GM18502 (cell line): ENCODE data around the gene CLSTN2.
A peak's percentile ranks its signal among the peaks of the same experiment; 100 is the strongest.

Source experiments
- ATAC-seq: cut with Tn5 transposase; IDR thresholded peaks from one replicate; pipeline ENCODE4 v1.9.1; 2021; ENCODE audit warnings: mild to moderate bottlenecking; ENCODE audit not compliant: unreplicated experiment, poor library complexity

The CLSTN2 gene

GRCh38 chr3:140088058-140088457 is 153.1 kb downstream of the CLSTN2 start:
- ATAC-seq, result no peak

DNA sequence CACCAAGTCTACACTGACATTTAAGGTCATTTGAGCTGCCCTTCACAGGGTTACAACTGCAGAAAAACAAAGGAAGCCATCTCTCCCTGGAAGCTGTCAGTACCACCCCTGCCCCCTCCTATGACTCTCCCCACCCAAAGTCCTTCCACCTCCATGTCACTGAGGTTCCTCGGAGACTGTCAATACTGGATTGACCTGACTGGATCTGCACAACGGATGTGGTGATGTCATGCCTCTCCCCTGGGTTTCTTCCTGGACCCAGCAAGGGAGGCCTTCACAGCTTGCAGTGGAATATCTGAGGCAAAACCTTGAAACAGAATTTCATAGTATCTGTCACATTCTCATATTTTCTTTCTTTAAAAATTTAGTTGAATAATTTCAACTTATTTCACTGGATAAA is 153.5 kb downstream of the CLSTN2 start:
- ATAC-seq, result no peak

DNA sequence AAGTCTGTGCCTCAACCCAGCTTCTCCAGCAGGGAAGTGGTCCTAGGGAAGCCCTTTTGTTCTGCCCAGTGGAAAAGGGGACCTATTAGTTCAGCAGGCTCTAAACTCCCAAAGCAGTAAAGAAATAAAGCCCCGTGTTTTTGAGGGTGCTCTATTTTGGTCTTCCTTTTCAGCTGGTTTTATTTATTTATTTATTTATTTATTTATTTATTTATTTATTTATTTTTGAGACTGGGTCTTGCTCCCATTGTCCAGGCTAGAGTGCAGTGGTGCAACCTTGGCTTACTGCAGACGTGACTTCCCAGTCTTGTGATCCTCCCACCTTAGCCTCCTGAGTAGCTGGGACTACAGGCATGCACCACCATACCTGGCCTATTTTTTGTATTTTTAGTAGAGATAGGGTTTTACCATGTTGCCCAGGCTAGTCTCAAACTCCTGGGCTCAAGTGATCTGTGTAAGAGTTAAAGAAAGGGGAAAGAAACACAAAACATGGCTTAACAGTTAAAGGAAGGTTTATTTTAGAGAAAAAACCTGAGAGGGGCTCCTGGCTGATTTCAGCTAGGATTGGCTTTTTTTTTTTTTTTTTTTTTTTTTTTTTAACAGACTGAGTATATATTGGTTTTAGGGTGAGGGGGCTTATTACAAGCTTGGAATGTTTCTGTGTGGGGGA is 154.6 kb downstream of the CLSTN2 start:
- ATAC-seq, result no peak

DNA sequence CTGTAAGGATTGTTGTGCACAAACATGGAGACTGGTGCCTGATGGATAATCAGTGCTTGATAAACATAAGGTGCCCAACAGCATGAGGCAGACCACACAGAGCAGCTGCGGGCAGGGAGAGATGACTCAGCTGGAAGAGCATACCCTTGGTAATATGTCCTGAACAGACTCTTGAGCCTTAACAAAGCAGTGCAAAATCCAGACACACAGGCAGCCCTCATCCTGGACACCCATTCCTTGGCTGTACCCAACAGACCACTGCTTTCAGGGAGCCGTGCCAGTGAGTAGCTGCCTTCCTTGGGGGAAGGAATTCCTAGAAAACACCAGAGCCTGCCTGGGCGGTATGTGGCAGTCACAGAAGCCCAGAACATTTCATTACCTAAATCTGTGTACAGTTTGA is 156.2 kb downstream of the CLSTN2 start:
- no peak for ATAC-seq

DNA sequence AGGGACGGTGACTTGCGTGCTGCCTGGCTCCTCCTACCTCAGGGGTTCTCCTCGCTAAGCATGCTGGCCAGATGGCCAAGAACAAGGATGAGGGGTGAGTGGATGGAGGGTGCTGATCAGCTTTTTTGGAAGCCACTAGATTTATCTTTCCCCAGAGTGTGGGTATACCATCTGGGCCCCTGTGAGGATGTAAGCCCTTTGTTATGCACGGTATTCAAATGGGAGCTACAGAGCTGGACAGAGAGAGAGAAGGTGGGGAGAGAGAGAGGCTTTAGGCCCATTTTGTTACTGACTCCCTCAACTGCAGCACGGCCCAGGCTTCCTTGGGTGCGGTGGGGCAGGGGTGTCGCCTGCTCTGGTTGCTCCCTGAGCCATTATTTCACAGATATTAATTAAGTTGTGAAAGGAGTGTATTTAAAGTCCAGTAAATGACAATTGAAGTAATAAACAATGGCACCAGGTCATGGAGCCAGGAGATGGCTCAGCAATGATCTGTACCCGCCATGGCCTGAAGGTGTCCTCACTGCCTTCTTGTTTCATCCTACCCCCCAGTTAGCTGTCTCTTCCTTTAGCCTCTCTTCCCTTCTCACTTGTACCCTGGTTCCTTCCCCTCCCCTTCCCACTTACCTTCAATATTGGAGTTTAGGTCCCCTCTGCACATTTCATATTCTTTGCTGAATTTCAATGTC is 158.0 kb downstream of the CLSTN2 start:
- ATAC-seq, result no peak

DNA sequence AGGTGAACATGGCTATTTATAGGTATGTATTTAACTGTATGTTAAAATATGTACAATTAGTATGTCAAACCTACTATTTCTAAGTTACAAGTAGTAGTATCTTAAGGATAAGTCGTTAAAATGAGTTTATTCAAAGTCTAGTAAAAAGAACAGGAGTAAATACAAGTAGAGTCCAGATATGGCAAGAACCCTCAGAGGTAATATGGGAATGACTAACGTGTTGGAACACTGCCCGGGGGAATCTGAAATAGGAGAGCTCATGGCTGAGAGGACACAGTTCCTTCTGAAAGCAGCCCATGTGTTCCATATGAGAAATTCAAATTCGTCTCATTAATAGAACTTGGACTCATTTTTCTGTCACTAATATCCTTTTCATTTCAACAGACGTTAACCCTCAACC is 158.8 kb downstream of the CLSTN2 start:
- no peak for ATAC-seq

GRCh38 chr3:140094487-140094886 is 159.5 kb downstream of the CLSTN2 start:
- no peak for ATAC-seq

DNA sequence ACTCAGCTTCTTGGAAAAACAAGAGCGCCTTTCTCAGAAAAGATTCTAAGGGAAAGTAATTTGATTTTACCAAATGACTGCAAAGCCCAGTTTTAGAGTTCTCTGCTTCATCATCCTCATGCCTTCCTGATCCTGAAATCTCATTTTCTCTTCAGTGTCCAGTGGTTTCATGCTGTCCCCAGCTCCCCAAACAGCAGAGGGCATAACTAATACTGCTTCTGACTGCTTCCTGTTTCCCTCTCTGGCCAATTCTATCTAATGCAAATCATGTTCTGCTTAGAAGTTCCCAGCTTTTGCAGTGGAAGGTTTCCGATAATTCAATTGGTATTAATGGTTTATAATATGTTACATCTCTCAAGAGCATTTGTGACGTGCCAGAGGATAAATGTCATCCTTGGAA is 161.1 kb downstream of the CLSTN2 start:
- ATAC-seq, result no peak

DNA sequence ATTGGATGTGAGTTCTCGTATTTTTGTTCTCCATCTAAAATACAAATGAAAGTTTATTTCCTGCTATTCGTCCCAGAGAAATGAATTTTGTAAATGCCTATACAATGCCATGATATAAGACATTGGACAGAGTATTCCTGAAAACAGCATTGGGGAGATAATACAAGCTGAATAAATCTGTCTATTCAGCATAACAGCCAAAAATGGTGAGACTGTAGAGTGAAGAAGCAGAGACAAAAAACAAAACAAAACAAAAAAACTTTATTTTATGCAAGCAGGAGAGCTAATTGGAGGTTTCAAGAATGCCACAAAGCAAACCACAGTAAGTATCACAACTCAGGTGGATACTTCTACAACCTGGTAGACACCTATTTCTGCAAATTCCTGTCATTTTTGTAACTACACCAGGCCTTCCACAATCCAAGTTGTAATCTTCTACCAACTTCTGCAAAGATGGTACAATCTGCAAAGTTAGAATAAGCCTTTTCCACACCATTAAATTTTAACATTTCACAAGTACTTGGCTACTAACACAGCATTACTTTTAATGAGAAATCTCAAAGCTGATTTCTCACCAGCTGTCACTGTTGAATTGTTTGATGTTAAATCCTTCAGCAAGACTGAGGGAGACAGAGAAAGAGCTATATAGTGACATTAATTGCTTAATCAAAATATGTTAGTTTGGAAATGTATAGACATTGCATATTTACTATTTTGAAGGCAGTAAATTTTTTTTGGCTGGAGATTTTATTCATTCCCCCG is 163.1 kb downstream of the CLSTN2 start:
- no peak for ATAC-seq

GRCh38 chr3:140100479-140100878 is 165.5 kb downstream of the CLSTN2 start:
- no peak for ATAC-seq

- ATAC-seq, result no peak
Observed at GRCh38 chr3:140103166-140103565, 168.2 kb downstream of the CLSTN2 start.

GRCh38 chr3:140103986-140104645 is 169.1 kb downstream of the CLSTN2 start:
- no peak for ATAC-seq

DNA sequence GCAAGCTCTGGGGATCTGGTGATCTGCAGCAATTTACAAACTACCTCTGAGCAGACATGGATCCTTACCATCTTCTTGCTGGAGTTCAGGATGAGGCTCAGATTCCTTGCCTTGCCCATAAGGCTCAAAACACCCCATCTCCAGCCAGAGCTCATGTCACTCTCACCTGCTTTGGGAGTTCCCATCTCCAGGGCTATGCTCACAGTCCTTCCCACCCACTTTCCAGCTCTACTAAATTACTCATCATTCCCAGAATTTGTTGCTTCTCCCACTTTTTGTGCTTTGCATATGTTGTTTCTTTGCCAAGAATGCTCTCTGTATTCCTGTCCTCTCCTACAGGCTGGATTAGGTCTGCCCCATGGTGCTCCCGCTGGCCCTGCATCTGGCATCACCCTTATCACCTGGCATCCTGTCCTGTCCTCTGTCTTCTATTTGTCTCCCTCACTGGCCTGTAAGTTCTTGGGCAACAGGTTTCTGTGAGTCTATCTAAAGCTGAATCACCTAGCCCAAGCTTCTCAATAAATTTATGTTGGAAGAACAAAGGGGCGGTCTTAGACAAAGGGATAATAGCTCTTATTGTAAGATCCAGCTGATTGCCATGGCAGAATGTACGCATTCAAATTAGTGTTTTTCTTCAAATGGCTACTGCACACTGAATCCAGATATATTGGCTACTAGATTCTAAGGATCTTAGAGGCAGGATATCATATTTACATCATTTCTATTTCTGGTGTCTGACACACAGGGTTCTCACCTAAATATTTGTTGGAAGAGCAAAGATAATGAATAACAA is 179.2 kb downstream of the CLSTN2 start:
- no peak for ATAC-seq

- no peak for ATAC-seq
Observed at GRCh38 chr3:140114789-140115080, 179.8 kb downstream of the CLSTN2 start.

DNA sequence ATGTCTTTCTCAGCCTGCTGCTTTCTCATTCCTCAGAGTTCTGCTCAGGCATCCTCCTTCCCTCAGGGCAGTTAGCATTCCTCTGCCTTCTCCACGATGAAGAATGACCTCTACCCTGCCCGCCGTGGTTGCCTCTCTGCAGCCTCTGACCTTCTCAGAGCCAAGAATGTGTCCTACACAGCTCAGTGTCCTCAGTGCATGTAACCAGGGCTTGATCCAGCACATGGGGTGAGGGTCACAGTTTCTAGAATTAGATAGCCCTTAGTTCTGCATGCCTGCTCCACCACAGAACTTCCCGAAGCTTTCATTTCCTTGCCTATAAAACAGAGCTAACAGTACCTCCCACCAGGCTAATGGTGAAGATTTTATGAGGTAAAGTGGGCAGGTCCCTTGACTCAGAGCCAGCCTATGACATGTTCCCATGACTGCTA is 182.1 kb downstream of the CLSTN2 start:
- ATAC-seq, result no peak

DNA sequence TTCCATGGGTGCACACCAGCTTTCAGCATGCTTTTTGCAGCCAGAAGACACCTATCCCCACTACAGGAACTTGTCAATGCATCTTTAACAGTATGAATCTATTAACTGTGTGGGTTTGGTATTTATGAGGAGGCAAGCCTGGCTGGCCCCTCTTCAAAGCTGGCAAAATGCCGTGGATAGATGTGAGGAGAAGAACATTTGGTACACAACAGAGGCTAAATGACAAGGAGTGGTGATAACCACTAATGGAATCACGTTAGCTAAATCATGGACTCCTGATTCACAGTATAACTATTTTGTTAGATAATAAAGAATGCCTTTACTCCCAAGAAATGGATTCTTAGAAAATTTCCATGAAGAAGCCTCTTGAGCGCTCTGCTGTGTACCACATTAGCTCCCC is 187.2 kb downstream of the CLSTN2 start:
- ATAC-seq, result no peak

- peak; percentile 16 for ATAC-seq
Observed at GRCh38 chr3:140128217-140128616, 193.2 kb downstream of the CLSTN2 start.

DNA sequence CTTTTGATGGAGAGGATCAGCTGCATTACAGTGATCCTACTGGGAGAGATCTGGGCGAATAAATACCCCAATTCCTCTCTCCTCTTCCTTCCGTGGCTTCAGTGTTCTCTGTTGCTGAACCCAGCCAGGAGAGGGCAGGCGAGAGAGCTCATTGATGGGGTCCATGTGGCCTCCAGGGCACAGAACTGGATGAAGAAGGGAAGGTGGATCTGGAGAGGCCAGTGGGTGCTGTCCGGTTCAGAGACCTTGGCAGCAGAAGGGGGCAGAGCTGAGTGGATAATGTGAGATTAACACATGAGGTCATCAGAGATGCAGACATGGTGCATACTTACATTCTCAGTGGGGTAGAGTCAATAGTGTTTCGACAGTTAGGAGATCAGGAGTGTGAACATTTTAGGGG is 193.6 kb downstream of the CLSTN2 start:
- peak; percentile 73 for ATAC-seq

DNA sequence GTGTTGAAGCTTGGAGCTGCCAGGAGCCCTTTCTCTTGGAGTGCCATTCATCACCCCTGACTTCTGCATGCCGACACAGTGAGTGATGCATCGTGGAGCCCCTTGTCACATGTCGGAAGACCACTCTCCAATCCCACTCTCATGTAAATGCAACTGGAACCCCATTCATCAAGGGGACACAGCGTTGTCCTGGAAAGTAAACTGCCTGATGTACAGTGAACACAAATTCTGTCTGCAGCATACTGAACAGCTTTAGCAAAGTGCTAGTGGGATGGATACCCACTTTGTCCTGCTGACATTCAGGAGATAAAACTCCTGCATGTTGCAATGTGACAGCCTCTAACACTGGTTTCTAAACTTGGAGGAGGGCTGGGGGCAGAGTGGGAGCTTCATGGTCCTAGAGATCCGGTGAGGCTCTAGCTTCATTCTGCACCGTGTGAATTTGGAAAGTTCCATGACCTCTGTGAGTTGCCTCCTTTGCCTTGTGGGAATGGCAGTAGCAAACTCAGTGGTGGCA is 194.8 kb downstream of the CLSTN2 start:
- ATAC-seq, result no peak

DNA sequence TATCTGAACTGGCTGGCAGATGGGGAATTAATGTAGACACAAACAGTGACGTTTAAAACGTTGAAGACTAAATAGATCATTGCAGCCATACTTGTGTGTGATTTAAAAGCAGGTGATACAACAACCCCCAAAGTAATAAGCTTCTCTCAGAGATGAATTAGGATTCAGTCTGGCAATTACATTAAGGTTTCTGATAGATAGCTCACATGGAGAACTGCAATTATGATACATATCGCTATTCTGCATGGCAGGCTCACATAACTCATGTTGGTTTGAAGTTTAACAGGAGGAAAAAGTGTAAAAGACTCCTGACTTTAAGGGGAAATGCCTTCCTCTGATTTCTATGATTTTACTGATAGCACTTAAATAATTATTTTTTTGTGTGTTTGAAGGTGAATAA is 196.9 kb downstream of the CLSTN2 start:
- ATAC-seq, result no peak
